SKM-1 treated with dmso at 0.1 percent for 144 hours (cell line): ENCODE results near the gene TNFRSF9.
"Not testable (repeated sequence)": the region's sequence is repeated elsewhere in the genome, so short reads cannot be mapped to it uniquely, and the experiment has no call there.

Source experiments
- DNase-seq: peaks from one replicate; lab custom pipeline; 2025; ENCODE audit not compliant: unreplicated experiment; lab: John Stamatoyannopoulos, UW

TNFRSF9 gene

GRCh38 chr1:7921796-7922195 is 18.8 kb downstream of the TNFRSF9 start:
- DNase-seq, result no peak

GRCh38 chr1:7919880-7920279 is 20.8 kb downstream of the TNFRSF9 start:
- no peak for DNase-seq

GRCh38 chr1:7917971-7918370 is 22.7 kb downstream of the TNFRSF9 start:
- DNase-seq, result not testable (repeated sequence)

GRCh38 chr1:7916501-7916830 is 24.2 kb downstream of the TNFRSF9 start:
- no peak for DNase-seq

- no peak for DNase-seq
Measured at GRCh38 chr1:7915826-7916500, 24.7 kb downstream of the TNFRSF9 start.

- peak; percentile 20 for DNase-seq
Measured at GRCh38 chr1:7912743-7913557, 27.7 kb downstream of the TNFRSF9 start.

GRCh38 chr1:7912145-7912544 is 28.5 kb downstream of the TNFRSF9 start:
- no peak for DNase-seq

- no peak for DNase-seq
Measured at GRCh38 chr1:7905262-7905661, 35.4 kb downstream of the TNFRSF9 start.

GRCh38 chr1:7902478-7903085 is 38.1 kb downstream of the TNFRSF9 start:
- DNase-seq, result peak; percentile 62

GRCh38 chr1:7899741-7900140 is 40.9 kb downstream of the TNFRSF9 start:
- peak; percentile 76 for DNase-seq

GRCh38 chr1:7898962-7899361 is 41.7 kb downstream of the TNFRSF9 start:
- no peak for DNase-seq

- DNase-seq, result no peak
Measured at GRCh38 chr1:7896994-7897393, 43.6 kb downstream of the TNFRSF9 start.

GRCh38 chr1:7893529-7894180 is 47.0 kb downstream of the TNFRSF9 start:
- DNase-seq, result no peak

- no peak for DNase-seq
Measured at GRCh38 chr1:7891804-7892203, 48.8 kb downstream of the TNFRSF9 start.

GRCh38 chr1:7890853-7891252 is 49.8 kb downstream of the TNFRSF9 start:
- no peak for DNase-seq

GRCh38 chr1:7888248-7889081 is 52.2 kb downstream of the TNFRSF9 start:
- DNase-seq, result no peak

GRCh38 chr1:7886405-7886745 is 54.3 kb downstream of the TNFRSF9 start:
- DNase-seq, result no peak

- DNase-seq, result no peak
Measured at GRCh38 chr1:7885513-7886404, 54.9 kb downstream of the TNFRSF9 start.

GRCh38 chr1:7884757-7885156 is 55.9 kb downstream of the TNFRSF9 start:
- no peak for DNase-seq

GRCh38 chr1:7879228-7879627 is 61.4 kb downstream of the TNFRSF9 start:
- no peak for DNase-seq
